ENCODE results near the gene PYCARD. TPM values are rescaled to one million over a fixed set of nuclear protein-coding genes. Genes with fewer than 3 reads are reported as not detected.
"Not testable (repeated sequence)": the region's sequence is repeated elsewhere in the genome, so short reads cannot be mapped to it uniquely, and the experiment has no call there.

Gene PYCARD
- total RNA-seq, 5 donors from 2014 or later (not counting 1 experiment from before 2014, with no cell fraction given), result 16.1 to 40.3 (median 33.4) TPM

GRCh38 chr16:31199430-31200041 is 3.0 kb downstream of the PYCARD start:
- peak overlapping the region; percentile 1 to 90 (median 17) for H3K4me3 Mint-ChIP-seq
- peak overlapping the region; percentile 57 to 65 for H3K27ac Mint-ChIP-seq
- H3K27me3 ChIP-seq (replicated peaks in 1 of 2; ENCODE audit: control insufficient read depth in 2 of 2, extremely low read depth in 1 of 2, insufficient read depth in 2 of 2, low read length in 1 of 2), result no peaks in the 10 kb centered on the region
- H3K4me1 ChIP-seq (ENCODE audit: control insufficient read depth in 1 of 2, extremely low read depth in 1 of 2, insufficient read depth in 2 of 2, low read length in 2 of 2), result peaks cover 13 to 46% of the 10 kb centered on the region in 2 experiments
- 91% methylated on average over 3 of the region's 5 CpGs for WGBS (ENCODE audit: insufficient coverage)
- H3K36me3 Mint-ChIP-seq, result peaks cover 11% of the 10 kb centered on the region
- no peaks in the 10 kb centered on the region for H3K9me3 Mint-ChIP-seq
- H3K4me3 ChIP-seq (ENCODE audit: control insufficient read depth in 1 of 2, extremely low read depth in 1 of 2, low read length in 1 of 2), result no peak overlapping the region
- no peak for DNase-seq
- peaks cover 60 to 65% (median 63%) of the 10 kb centered on the region in 3 donors for H3K4me1 Mint-ChIP-seq
- H3K27ac ChIP-seq (ENCODE audit: low read length), result no peak overlapping the region
- H3K9me3 ChIP-seq, result no peaks in the 10 kb centered on the region
- H3K27me3 Mint-ChIP-seq, result no peaks in the 10 kb centered on the region
- no peak for ATAC-seq (replicated peaks in 1 of 4)
- ChIA-PET POLR2A (interaction anchor here (0.6 to 1.5 kb wide), 3 partner anchors 10 to 41 kb away, joined by 4 to 6 read pairs (median 6); no protein-coding TSS in a partner anchor), CTCF (no interaction called here)
- peaks cover 15 to 31% of the 10 kb centered on the region in 2 donors for H3K36me3 ChIP-seq (ENCODE audit: control insufficient read depth in 2 of 2, extremely low read depth in 1 of 2, insufficient read depth in 1 of 2, low read length in 1 of 2)

- H3K27ac ChIP-seq (ENCODE audit: low read length), result peak overlapping the region; percentile 18
- DNase-seq, result no peak
- no peaks in the 10 kb centered on the region for H3K9me3 ChIP-seq
- Mint-ChIP-seq H3K4me1 (peaks cover 59 to 70% (median 63%) of the 10 kb centered on the region in 3 donors), H3K36me3 (peaks cover 15% of the 10 kb centered on the region), H3K9me3 (no peaks in the 10 kb centered on the region), H3K4me3 (no peak overlapping the region), H3K27me3 (no peaks in the 10 kb centered on the region), H3K27ac (peak overlapping the region; percentile 58 to 65)
- CTCF ChIA-PET, result interaction anchor here in 1 of 2 donors (0.6 to 0.7 kb wide), 2 partner anchors 21 to 221 kb away, joined by 4 read pairs; no protein-coding TSS in a partner anchor
- no peaks in the 10 kb centered on the region for H3K27me3 ChIP-seq (replicated peaks in 1 of 2; ENCODE audit: control insufficient read depth in 2 of 2, extremely low read depth in 1 of 2, insufficient read depth in 2 of 2, low read length in 1 of 2)
- no peak overlapping the region for H3K4me3 ChIP-seq (ENCODE audit: control insufficient read depth in 1 of 2, extremely low read depth in 1 of 2, low read length in 1 of 2)
- H3K36me3 ChIP-seq (ENCODE audit: control insufficient read depth in 2 of 2, extremely low read depth in 1 of 2, insufficient read depth in 1 of 2, low read length in 1 of 2), result peaks cover 19 to 43% of the 10 kb centered on the region in 2 donors
- 78% methylated on average over 7 of the region's 7 CpGs for WGBS (ENCODE audit: insufficient coverage)
- no peak for ATAC-seq (replicated peaks in 1 of 4)
- POLR2A ChIA-PET, result interaction anchor here (0.5 to 1.2 kb wide), 3 partner anchors 13 to 228 kb away, joined by 3 to 9 read pairs (median 4); no protein-coding TSS in a partner anchor
- peaks cover 13 to 52% of the 10 kb centered on the region in 2 experiments for H3K4me1 ChIP-seq (ENCODE audit: control insufficient read depth in 1 of 2, extremely low read depth in 1 of 2, insufficient read depth in 2 of 2, low read length in 2 of 2)
These were observed 4.2 kb downstream of the PYCARD start for GRCh38 chr16:31198207-31198882.

GRCh38 chr16:31196324-31197088 is 6.1 kb downstream of the PYCARD start:
- peaks cover 25 to 61% of the 10 kb centered on the region in 2 donors for H3K36me3 ChIP-seq (ENCODE audit: control insufficient read depth in 2 of 2, extremely low read depth in 1 of 2, insufficient read depth in 1 of 2, low read length in 1 of 2)

GRCh38 chr16:31195861-31196260 is 6.7 kb downstream of the PYCARD start:
- H3K4me3 Mint-ChIP-seq; DNase-seq; H3K27ac ChIP-seq (ENCODE audit: low read length); ATAC-seq (replicated peaks in 1 of 4); H3K4me3 ChIP-seq (ENCODE audit: control insufficient read depth in 1 of 2, extremely low read depth in 1 of 2, low read length in 1 of 2); H3K27me3 ChIP-seq (replicated peaks in 1 of 2; ENCODE audit: control insufficient read depth in 2 of 2, extremely low read depth in 1 of 2, insufficient read depth in 2 of 2, low read length in 1 of 2); CTCF ChIA-PET; H3K9me3 Mint-ChIP-seq; H3K9me3 ChIP-seq; H3K27me3 Mint-ChIP-seq: not testable (repeated sequence)
- H3K36me3 Mint-ChIP-seq, result peaks cover 39% of the 10 kb centered on the region
- 95% methylated on average over 9 of the region's 11 CpGs for WGBS (ENCODE audit: insufficient coverage)
- H3K4me1 Mint-ChIP-seq, result peaks cover 59 to 73% (median 61%) of the 10 kb centered on the region in 3 donors
- POLR2A ChIA-PET, result interaction anchor here (0.6 to 1.2 kb wide), 3 partner anchors 13 to 1101 kb away, joined by 3 to 8 read pairs (median 3); no protein-coding TSS in a partner anchor
- peaks cover 6 to 40% of the 10 kb centered on the region in 2 experiments for H3K4me1 ChIP-seq (ENCODE audit: control insufficient read depth in 1 of 2, extremely low read depth in 1 of 2, insufficient read depth in 2 of 2, low read length in 2 of 2)
- peaks cover 25 to 68% of the 10 kb centered on the region in 2 donors for H3K36me3 ChIP-seq (ENCODE audit: control insufficient read depth in 2 of 2, extremely low read depth in 1 of 2, insufficient read depth in 1 of 2, low read length in 1 of 2)
- H3K27ac Mint-ChIP-seq, result peak overlapping the region in 1 of 2 donors; percentile 44

More at GRCh38 chr16:31196324-31197088, 6.1 kb downstream of the PYCARD start:
- ATAC-seq (replicated peaks in 1 of 4), result no peak
- CTCF ChIA-PET, result no interaction called here
- Mint-ChIP-seq H3K4me3 (no peak overlapping the region), H3K4me1 (peaks cover 62 to 73% (median 64%) of the 10 kb centered on the region in 3 donors), H3K27me3 (no peaks in the 10 kb centered on the region), H3K36me3 (peaks cover 32% of the 10 kb centered on the region), H3K9me3 (no peaks in the 10 kb centered on the region), H3K27ac (peak overlapping the region in 1 of 2 donors; percentile 44)
- no peaks in the 10 kb centered on the region for H3K27me3 ChIP-seq (replicated peaks in 1 of 2; ENCODE audit: control insufficient read depth in 2 of 2, extremely low read depth in 1 of 2, insufficient read depth in 2 of 2, low read length in 1 of 2)
- peaks cover 12 to 46% of the 10 kb centered on the region in 2 experiments for H3K4me1 ChIP-seq (ENCODE audit: control insufficient read depth in 1 of 2, extremely low read depth in 1 of 2, insufficient read depth in 2 of 2, low read length in 2 of 2)
- no peak overlapping the region for H3K27ac ChIP-seq (ENCODE audit: low read length)
- no peak overlapping the region for H3K4me3 ChIP-seq (ENCODE audit: control insufficient read depth in 1 of 2, extremely low read depth in 1 of 2, low read length in 1 of 2)
- H3K9me3 ChIP-seq, result no peaks in the 10 kb centered on the region
- no peak for DNase-seq
- POLR2A ChIA-PET, result interaction anchor here (0.6 to 1.2 kb wide), 3 partner anchors 14 to 1102 kb away, joined by 3 to 8 read pairs (median 3); no protein-coding TSS in a partner anchor
- 82% methylated on average over 12 of the region's 17 CpGs for whole genome bisulfite sequencing (ENCODE audit: insufficient coverage)

GRCh38 chr16:31194898-31195297 is 7.7 kb downstream of the PYCARD start:
- no peak overlapping the region for H3K27ac ChIP-seq (ENCODE audit: low read length)
- H3K4me3 Mint-ChIP-seq, result no peak overlapping the region
- ATAC-seq (replicated peaks in 1 of 4) (no peak), DNase-seq (peak in 1 of 35 experiments; percentile 8)
- 88% methylated on average over 3 of the region's 7 CpGs for WGBS (ENCODE audit: insufficient coverage)
- H3K36me3 ChIP-seq (ENCODE audit: control insufficient read depth in 2 of 2, extremely low read depth in 1 of 2, insufficient read depth in 1 of 2, low read length in 1 of 2), result peaks cover 29 to 77% of the 10 kb centered on the region in 2 donors
- peak overlapping the region in 1 of 2 donors; percentile 52 for H3K27ac Mint-ChIP-seq
- no peaks in the 10 kb centered on the region for H3K27me3 Mint-ChIP-seq
- H3K9me3 ChIP-seq, result no peaks in the 10 kb centered on the region
- no peaks in the 10 kb centered on the region for H3K9me3 Mint-ChIP-seq
- peaks cover 59 to 74% (median 61%) of the 10 kb centered on the region in 3 donors for H3K4me1 Mint-ChIP-seq
- H3K27me3 ChIP-seq (replicated peaks in 1 of 2; ENCODE audit: control insufficient read depth in 2 of 2, extremely low read depth in 1 of 2, insufficient read depth in 2 of 2, low read length in 1 of 2), result no peaks in the 10 kb centered on the region
- ChIA-PET POLR2A (interaction anchor here in 1 of 2 donors (1.2 kb wide), 1 partner anchor 17 kb away, joined by 3 read pairs; no protein-coding TSS in a partner anchor), CTCF (no interaction called here)
- no peak overlapping the region for H3K4me3 ChIP-seq (ENCODE audit: control insufficient read depth in 1 of 2, extremely low read depth in 1 of 2, low read length in 1 of 2)
- H3K36me3 Mint-ChIP-seq, result peaks cover 48% of the 10 kb centered on the region
- peaks cover 4 to 34% of the 10 kb centered on the region in 2 experiments for H3K4me1 ChIP-seq (ENCODE audit: control insufficient read depth in 1 of 2, extremely low read depth in 1 of 2, insufficient read depth in 2 of 2, low read length in 2 of 2)

Measured in T-cell (primary cell).